Cardiac muscle cell (in vitro differentiated cells and primary cell): Measurements from ENCODE around the gene ACACA. TPM values are rescaled to one million over a fixed set of nuclear protein-coding genes. Genes with fewer than 3 reads are reported as not detected.
"Not testable (repeated sequence)": the region's sequence is repeated elsewhere in the genome, so short reads cannot be mapped to it uniquely, and the experiment has no call there.

Experiments
- DNase-seq, 2 donors: peaks; one replicate each; pipeline versions ENCODE4 v3.0.0 to v3.0.0-alpha.2; 2010 to 2017; ENCODE audit warnings: low read depth in 1 of 2, low spot score in 1 of 2
- H3K27ac ChIP-seq: fragments of 200-600 bp; sonication (generic); 2 replicates; pipeline ENCODE4 v1.5.1; 2016
- H3K27me3 ChIP-seq: fragments of 200-600 bp; sonication (generic); 2 replicates; pipeline ENCODE4 v1.6.0; 2016; ENCODE audit warnings: control low read depth
- H3K36me3 ChIP-seq: fragments of 200-600 bp; sonication (generic); 2 replicates; pipeline ENCODE4 v1.5.1; 2016; ENCODE audit warnings: control low read depth
- H3K4me1 ChIP-seq: fragments of 200-600 bp; sonication (generic); 2 replicates; pipeline ENCODE4 v1.8.1; 2017; ENCODE audit warnings: low read depth, mild to moderate bottlenecking, mixed run types
- H3K4me3 ChIP-seq: fragments of 200-600 bp; sonication (generic); 2 replicates; pipeline ENCODE4 v1.5.1; 2016; ENCODE audit warnings: mild to moderate bottlenecking
- H3K9me3 ChIP-seq: fragments of 200-600 bp; sonication (generic); 2 replicates; pipeline ENCODE4 v1.5.1; 2017; ENCODE audit warnings: low read depth, mild to moderate bottlenecking, control low read depth
- CTCF ChIP-seq: IDR thresholded peaks from 2 replicates; pipeline ENCODE4 v1.5.1; 2012; ENCODE audit warnings: low read depth, mild to moderate bottlenecking, low read length
- polyA plus RNA-seq: library from polyadenylated mRNA; unstranded; fragments of >200 nt; fragmentation: Nextera tagmentation; extraction: Ambion mirVana; gene quantifications from 2 replicates; pipeline ENCODE4 v1.2.1, GENCODE V29; 2016
- total RNA-seq: library from RNA; depleted of rRNA; stranded (reverse); fragments of >200 nt; gene quantifications from 2 replicates; pipeline ENCODE4 v1.2.3, GENCODE V29; 2016

ACACA gene
- total RNA-seq (47.6 and 57.2 TPM in 2 replicates), polyA plus RNA-seq (39.7 and 42.5 TPM in 2 replicates)

GRCh38 chr17:37406635-37407461 is at the start of gene ACACA, which contains the start of gene TADA2A:
ACACA (minus strand) TSS chr17:37406836; CDS start chr17:37406299, 537 bp downstream.
TADA2A (plus strand) TSS chr17:37406886; CDS start chr17:37411366, 4,480 bp downstream.
- DNase-seq, result peak; percentile 85 to 86
- Histone ChIP-seq H3K4me3 (peak within 1 kb of the TSS; percentile 67), H3K4me1 (no peaks in the 10 kb centered on the region), H3K27me3 (no peaks in the 10 kb centered on the region), H3K36me3 (peaks cover 5% of the 10 kb centered on the region), H3K9me3 (no peaks in the 10 kb centered on the region), H3K27ac (peak within 1 kb of the TSS; percentile 77)
- TF ChIP-seq CTCF, result no peak

GRCh38 chr17:37450112-37450511 is 43.5 kb upstream of the ACACA start:
- no peaks in the 10 kb centered on the region for H3K27me3 ChIP-seq
- H3K9me3 ChIP-seq, result no peaks in the 10 kb centered on the region
- DNase-seq, result no peak
- H3K4me1 ChIP-seq, result peaks cover 7% of the 10 kb centered on the region
- H3K36me3 ChIP-seq, result peaks cover 4% of the 10 kb centered on the region
- H3K4me3 ChIP-seq, result no peak overlapping the region
- H3K27ac ChIP-seq, result peak overlapping the region; percentile 78
- TF ChIP-seq CTCF, result no peak

- Histone ChIP-seq H3K27ac (no peak overlapping the region), H3K36me3 (peaks cover 19% of the 10 kb centered on the region), H3K4me3 (no peak overlapping the region), H3K9me3 (no peaks in the 10 kb centered on the region), H3K27me3 (no peaks in the 10 kb centered on the region), H3K4me1 (peaks cover 4% of the 10 kb centered on the region)
- peak in 1 of 2 donors; percentile 25 for DNase-seq
- TF ChIP-seq CTCF, result no peak
These were observed 41.0 kb upstream of the ACACA start for GRCh38 chr17:37447641-37448040.

- H3K4me1 ChIP-seq, result peaks cover 4% of the 10 kb centered on the region
- no peak overlapping the region for H3K4me3 ChIP-seq
- no peaks in the 10 kb centered on the region for H3K27me3 ChIP-seq
- no peak overlapping the region for H3K27ac ChIP-seq
- no peak for DNase-seq
- peaks cover 25% of the 10 kb centered on the region for H3K36me3 ChIP-seq
- TF ChIP-seq CTCF, result no peak
- H3K9me3 ChIP-seq, result no peaks in the 10 kb centered on the region
These were observed 39.4 kb upstream of the ACACA start for GRCh38 chr17:37446027-37446426.

- H3K4me1 ChIP-seq, H3K9me3 ChIP-seq, DNase-seq, H3K27ac ChIP-seq, H3K4me3 ChIP-seq, H3K27me3 ChIP-seq: not testable (repeated sequence)
- H3K36me3 ChIP-seq, result peaks cover 26% of the 10 kb centered on the region
These were observed 34.9 kb upstream of the ACACA start for GRCh38 chr17:37441369-37442014.

- Histone ChIP-seq H3K4me3 (no peak overlapping the region), H3K4me1 (no peaks in the 10 kb centered on the region), H3K9me3 (no peaks in the 10 kb centered on the region), H3K27ac (no peak overlapping the region), H3K36me3 (peaks cover 26% of the 10 kb centered on the region), H3K27me3 (no peaks in the 10 kb centered on the region)
- TF ChIP-seq CTCF, result no peak
- DNase-seq, result no peak
These were observed 33.8 kb upstream of the ACACA start for GRCh38 chr17:37440424-37440823.
